H1 (cell line): ENCODE results near the gene CCDC112. TPM values are rescaled to one million over a fixed set of nuclear protein-coding genes. Genes with fewer than 3 reads are reported as not detected.

Experiments
- CTCF ChIA-PET: fragments of 300-600 bp; sonication (Branson Sonifier 250); formaldehyde crosslinking; loops from one replicate; lab custom pipeline; 2021; ENCODE audit not compliant: partially characterized antibody; lab: Charles Lee
- POLR2A ChIA-PET: fragments of 300-600 bp; sonication (Branson Sonifier 250); formaldehyde crosslinking; loops from one replicate; lab custom pipeline; 2021; ENCODE audit warnings: inconsistent platforms; ENCODE audit not compliant: partially characterized antibody; lab: Charles Lee
- DNase-seq, 2 experiments: peaks; one replicate each; pipeline versions ENCODE4 v3.0.0 to v3.0.0-alpha.2; 2010 to 2022; ENCODE audit warnings: low spot score in 2 of 2, low read depth in 1 of 2, mixed read lengths in 1 of 2
- FAIRE-seq: peaks from 2 replicates; lab custom pipeline; 2011; peaks lifted over from hg19 to GRCh38; lab: Jason Lieb, UNC
- H2AFZ ChIP-seq: 2 replicates; pipeline ENCODE4 v1.8.1; 2012; ENCODE audit warnings: low read length, inconsistent platforms
- H2AK5ac ChIP-seq: 2 replicates; pipeline ENCODE4 v1.6.1; 2013; ENCODE audit warnings: low read depth, low read length
- H2BK120ac ChIP-seq: replicated peaks from 2 replicates; pipeline ENCODE3; 2013; ENCODE audit warnings: low read depth, low read length, inconsistent platforms
- H2BK12ac ChIP-seq: 2 replicates; pipeline ENCODE4 v1.6.1; 2013; ENCODE audit warnings: low read depth, low read length
- H2BK15ac ChIP-seq: 2 replicates; pipeline ENCODE4 v1.6.1; 2013; ENCODE audit warnings: low read length
- H2BK20ac ChIP-seq: 2 replicates; pipeline ENCODE4 v1.6.1; 2013; ENCODE audit warnings: low read length
- H2BK5ac ChIP-seq: 2 replicates; pipeline ENCODE4 v1.6.1; 2013; ENCODE audit warnings: low read depth, low read length
- H3K14ac ChIP-seq: 2 replicates; pipeline ENCODE4 v1.6.1; 2013; ENCODE audit warnings: inconsistent platforms; ENCODE audit not compliant: insufficient read length
- H3K18ac ChIP-seq: 2 replicates; pipeline ENCODE4 v1.6.1; 2013; ENCODE audit warnings: low read length; ENCODE audit errors: extremely low read depth
- H3K23ac ChIP-seq: 2 replicates; pipeline ENCODE4 v1.6.1; 2013; ENCODE audit warnings: inconsistent platforms; ENCODE audit not compliant: insufficient read length
- H3K23me2 ChIP-seq: 2 replicates; pipeline ENCODE4 v1.6.1; 2013; ENCODE audit warnings: low read depth, low read length
- H3K27ac ChIP-seq: 2 replicates; pipeline ENCODE4 v1.6.1; 2011; ENCODE audit warnings: low read depth, low read length, inconsistent platforms
- H3K27me3 ChIP-seq, 4 experiments: replicated peaks in 1 of 4; 1 replicate in 1 of 4; 2 replicates in 3 of 4; pipeline versions ENCODE4 v1.6.1 to v1.8.1; 2011 to 2013; ENCODE audit warnings: low read length in 3 of 4, mild to moderate bottlenecking in 3 of 4, inconsistent platforms in 2 of 4, mixed read lengths in 2 of 4, moderate library complexity in 1 of 4; ENCODE audit not compliant: control insufficient read depth in 3 of 4, insufficient read depth in 3 of 4; ENCODE audit errors: extremely low read depth in 1 of 4
- H3K36me3 ChIP-seq, 4 experiments: 2 replicates each; pipeline versions ENCODE4 v1.6.1 to v1.8.1; 2011 to 2013; ENCODE audit warnings: mild to moderate bottlenecking in 4 of 4, low read length in 3 of 4, moderate library complexity in 2 of 4, control low read depth in 1 of 4, inconsistent platforms in 1 of 4; ENCODE audit not compliant: insufficient read depth in 4 of 4, control insufficient read depth in 2 of 4
- H3K4ac ChIP-seq: replicated peaks from 2 replicates; pipeline ENCODE3; 2013; ENCODE audit warnings: low read length, low read depth, mixed read lengths, inconsistent platforms; ENCODE audit not compliant: insufficient read length
- H3K4me1 ChIP-seq, 4 experiments: replicated peaks in 1 of 4; 1 replicate in 1 of 4; 2 replicates in 3 of 4; pipeline versions ENCODE4 v1.6.1 to v1.8.1; 2011 to 2013; ENCODE audit warnings: low read length in 3 of 4, inconsistent platforms in 2 of 4, mixed read lengths in 1 of 4; ENCODE audit not compliant: insufficient read depth in 4 of 4, control insufficient read depth in 3 of 4
- H3K4me2 ChIP-seq, 2 experiments: 2 replicates each; pipeline versions ENCODE4 v1.6.1 to v1.8.1; 2011 to 2013; ENCODE audit warnings: low read depth in 2 of 2, low read length in 2 of 2, control low read depth in 1 of 2, inconsistent platforms in 1 of 2, mild to moderate bottlenecking in 1 of 2; ENCODE audit not compliant: insufficient read depth in 1 of 2
- H3K4me3 ChIP-seq, 4 experiments: fragments of 200-600, 300-600 bp in 1 of 4; sonication (generic), shearing (Covaris generic), sonication (Bioruptor Twin) in 1 of 4; 2 replicates each; pipeline versions ENCODE4 v1.5.1 to v1.8.1; 2011 to 2016; ENCODE audit warnings: low read length in 4 of 4, low read depth in 3 of 4, control low read depth in 2 of 4, inconsistent platforms in 2 of 4, mild to moderate bottlenecking in 2 of 4, mixed read lengths in 1 of 4, moderate library complexity in 1 of 4; ENCODE audit not compliant: insufficient read depth in 2 of 4; ENCODE audit errors: extremely low read depth in 1 of 4
- H3K56ac ChIP-seq: replicated peaks from 2 replicates; pipeline ENCODE3; 2013; ENCODE audit warnings: low read depth, mild to moderate bottlenecking, mixed read lengths, low read length, inconsistent platforms; ENCODE audit not compliant: insufficient read length
- H3K79me1 ChIP-seq: 2 replicates; pipeline ENCODE4 v1.6.1; 2013; ENCODE audit warnings: low read depth, low read length, control low read depth
- H3K79me2 ChIP-seq, 2 experiments: 2 replicates each; pipeline versions ENCODE4 v1.6.1 to v1.8.1; 2012 to 2013; ENCODE audit warnings: low read length in 2 of 2, mild to moderate bottlenecking in 2 of 2, inconsistent platforms in 1 of 2; ENCODE audit not compliant: insufficient read depth in 2 of 2, control insufficient read depth in 1 of 2
- H3K9ac ChIP-seq, 4 experiments: replicated peaks in 1 of 4; 1 replicate in 1 of 4; 2 replicates in 3 of 4; pipeline versions ENCODE4 v1.6.1 to v1.8.1; 2011 to 2013; ENCODE audit warnings: low read depth in 3 of 4, low read length in 3 of 4, control low read depth in 2 of 4, mild to moderate bottlenecking in 2 of 4, moderate library complexity in 2 of 4, inconsistent platforms in 1 of 4; ENCODE audit errors: extremely low read depth in 1 of 4
- H3K9me3 ChIP-seq, 2 experiments: 2 replicates each; pipeline versions ENCODE4 v1.6.1 to v1.8.1; 2012 to 2013; ENCODE audit warnings: mild to moderate bottlenecking in 2 of 2, moderate library complexity in 2 of 2, control low read depth in 1 of 2, inconsistent platforms in 1 of 2, low read depth in 1 of 2, low read length in 1 of 2, mixed read lengths in 1 of 2; ENCODE audit not compliant: insufficient read depth in 2 of 2
- H4K20me1 ChIP-seq, 2 experiments: replicated peaks in 1 of 2; 2 replicates each; pipeline versions ENCODE3 to v1.8.1; 2011 to 2013; ENCODE audit warnings: inconsistent platforms in 2 of 2, low read length in 2 of 2, mild to moderate bottlenecking in 1 of 2; ENCODE audit not compliant: insufficient read depth in 2 of 2, control insufficient read depth in 1 of 2
- H4K5ac ChIP-seq: 2 replicates; pipeline ENCODE4 v1.6.1; 2013; ENCODE audit warnings: low read length, low read depth, mixed read lengths, inconsistent platforms; ENCODE audit not compliant: insufficient read length
- H4K8ac ChIP-seq: 2 replicates; pipeline ENCODE4 v1.8.0; 2013; ENCODE audit warnings: mild to moderate bottlenecking, moderate library complexity, low read length, inconsistent platforms; ENCODE audit not compliant: insufficient read depth; ENCODE audit errors: extremely low read depth
- H4K91ac ChIP-seq: replicated peaks from 2 replicates; pipeline ENCODE3; 2013; ENCODE audit warnings: low read length, mixed read lengths, inconsistent platforms; ENCODE audit not compliant: insufficient read length
- BACH1 ChIP-seq: IDR thresholded peaks from 2 replicates; pipeline ENCODE4 v1.6.1; 2012; ENCODE audit warnings: low read length, improper control_type of control experiment
- CEBPB ChIP-seq: IDR thresholded peaks from 2 replicates; pipeline ENCODE4 v1.6.1; 2012; ENCODE audit warnings: low read depth, low read length
- GABPA ChIP-seq: IDR thresholded peaks from 2 replicates; pipeline ENCODE4 v1.6.1; 2011; ENCODE audit warnings: mild to moderate bottlenecking, low read length, moderate library complexity, borderline replicate concordance; ENCODE audit not compliant: insufficient read depth
- JUND ChIP-seq: IDR thresholded peaks from 2 replicates; pipeline ENCODE4 v1.6.1; 2011; ENCODE audit warnings: mild to moderate bottlenecking, improper control_type of control experiment, low read length
- KDM1A ChIP-seq: fragments of 200-600, 300-600 bp; sonication (generic); IDR thresholded peaks from 2 replicates; pipeline ENCODE4 v1.7.1; 2016; ENCODE audit warnings: mild to moderate bottlenecking, low read length, borderline replicate concordance
- KDM4A ChIP-seq: IDR thresholded peaks from one replicate; pipeline ENCODE4 v1.7.1; 2012; ENCODE audit warnings: low read depth, mild to moderate bottlenecking, moderate library complexity, low read length, inconsistent platforms; ENCODE audit not compliant: severe bottlenecking
- KDM5A ChIP-seq: fragments of 200-600 bp; IDR thresholded peaks from 2 replicates; pipeline ENCODE4 v1.7.1; 2012; ENCODE audit warnings: mild to moderate bottlenecking, low read length, inconsistent platforms, mixed read lengths
- POLR2A ChIP-seq, 2 experiments: IDR thresholded peaks; 1 replicate in 1 of 2; 2 replicates in 1 of 2; pipeline ENCODE4 v1.6.1; 2011; ENCODE audit warnings: low read depth in 2 of 2, low read length in 2 of 2, mild to moderate bottlenecking in 2 of 2; ENCODE audit errors: control extremely low read depth in 1 of 2
- RXRA ChIP-seq: IDR thresholded peaks from 2 replicates; pipeline ENCODE4 v1.6.1; 2011; ENCODE audit warnings: low read depth, mild to moderate bottlenecking, low read length, moderate library complexity; ENCODE audit not compliant: insufficient read depth
- SIN3A ChIP-seq, 2 experiments: IDR thresholded peaks in 1 of 2; conservative IDR thresholded peaks in 1 of 2; 2 replicates each; pipeline ENCODE4 v1.6.1; 2011 to 2012; ENCODE audit warnings: low read length in 2 of 2, improper control_type of control experiment in 1 of 2, low read depth in 1 of 2, mild to moderate bottlenecking in 1 of 2
- SP2 ChIP-seq: IDR thresholded peaks from 2 replicates; pipeline ENCODE4 v1.6.1; 2012; ENCODE audit warnings: mild to moderate bottlenecking, low read length, inconsistent platforms
- USF2 ChIP-seq: IDR thresholded peaks from 2 replicates; pipeline ENCODE4 v1.6.1; 2011; ENCODE audit warnings: low read length, improper control_type of control experiment
- YY1 ChIP-seq: IDR thresholded peaks from 2 replicates; pipeline ENCODE4 v1.6.1; 2011; ENCODE audit warnings: low read depth, mild to moderate bottlenecking, low read length
- polyA plus RNA-seq, 7 experiments: library from polyadenylated mRNA; depleted of rRNA in 3 of 7; stranded (reverse) in 5 of 7; unstranded in 2 of 7; fragments of >200 nt in 5 of 7; fragments of 200-250 nt in 2 of 7; gene quantifications; 1 replicate in 5 of 7; 2 replicates in 1 of 7; 4 replicates in 1 of 7; pipeline versions ENCODE4 v1.2.1 to v1.2.3, GENCODE V29; 2011 to 2013; ENCODE audit warnings: missing spikeins in 2 of 7, mixed read lengths in 2 of 7
- total RNA-seq: library from RNA; stranded (reverse); fragmentation: NEBNext Ultra II Directional; extraction: Animal tissue kit (Norgen Biotek cat#: 25700); gene quantifications from 2 replicates; pipeline ENCODE4 v1.2.1, GENCODE V29; 2021
- TF ChIP-seq, protein P1 (sequence below): IDR thresholded peaks from 2 replicates; pipeline ENCODE4 v1.6.1; 2011; ENCODE audit warnings: low read depth, mild to moderate bottlenecking, low read length; ENCODE audit not compliant: insufficient read depth

The CCDC112 gene
- total and polyA plus RNA-seq, 2 of the 8 experiments (the other 6 are each of a cell fraction or from before 2014, with no cell fraction given): 3.3 to 15.6 TPM

GRCh38 chr5:115317320-115317719, 20.9 kb upstream of the CCDC112 start:
- Histone ChIP-seq H3K9ac (no peak overlapping the region), H4K20me1 (no peaks in the 10 kb centered on the region), H3K23ac (no peak overlapping the region), H3K36me3 (no peaks in the 10 kb centered on the region), H3K18ac (no peak overlapping the region), H3K27ac (no peak overlapping the region), H3K4me3 (no peak overlapping the region), H3K4me2 (no peak overlapping the region), H4K8ac (no peak overlapping the region), H3K27me3 (no peaks in the 10 kb centered on the region), H2BK12ac (no peak overlapping the region), H3K4me1 (peaks cover 0 to 3% (median 0%) of the 10 kb centered on the region in 4 experiments; a peak in 1 of 7 replicates), H2BK5ac (no peak overlapping the region), H4K91ac (no peak overlapping the region), H3K56ac (no peak overlapping the region), H4K5ac (no peak overlapping the region), H2BK120ac (no peak overlapping the region), H3K79me1 (no peaks in the 10 kb centered on the region), H2AFZ (no peak overlapping the region), H3K79me2 (no peaks in the 10 kb centered on the region), H2BK15ac (no peak overlapping the region), H2AK5ac (no peak overlapping the region), H3K9me3 (no peaks in the 10 kb centered on the region), H3K23me2 (no peaks in the 10 kb centered on the region), H3K4ac (no peak overlapping the region), H2BK20ac (no peak overlapping the region), H3K14ac (no peak overlapping the region)
- ChIA-PET CTCF (interaction anchor here (1.0 to 2.1 kb wide), 2 partner anchors 259 to 522 kb away, joined by 3 to 5 read pairs; no protein-coding TSS in a partner anchor), POLR2A (interaction anchor here (1.3 to 1.6 kb wide), 2 partner anchors 14 to 226 kb away, joined by 3 read pairs; no protein-coding TSS in a partner anchor)
- no peak for FAIRE-seq
- DNase-seq: no peak
- TF ChIP-seq, protein P1, sequence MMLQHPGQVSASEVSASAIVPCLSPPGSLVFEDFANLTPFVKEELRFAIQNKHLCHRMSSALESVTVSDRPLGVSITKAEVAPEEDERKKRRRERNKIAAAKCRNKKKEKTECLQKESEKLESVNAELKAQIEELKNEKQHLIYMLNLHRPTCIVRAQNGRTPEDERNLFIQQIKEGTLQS: no peak
- TF ChIP-seq CEBPB: no peak
- TF ChIP-seq BACH1: no peak
- no peak for TF ChIP-seq GABPA
- no peak for TF ChIP-seq KDM5A
- no peak for TF ChIP-seq KDM1A
- TF ChIP-seq RXRA: no peak
- TF ChIP-seq YY1: no peak
- no peak for TF ChIP-seq KDM4A
- TF ChIP-seq SIN3A (conservative IDR thresholded peaks at IDR 0.05 in 1 of 2, IDR thresholded peaks at IDR 0.05 in 1 of 2; ENCODE audit: low read depth in 1 of 2, low read length in 2 of 2): no peak
- no peak for TF ChIP-seq SP2
- TF ChIP-seq JUND: no peak
- TF ChIP-seq POLR2A (IDR thresholded peaks at IDR 0.05; ENCODE audit: control extremely low read depth in 1 of 2, low read depth in 2 of 2, low read length in 2 of 2): no peak
- no peak for TF ChIP-seq USF2
